Mesendoderm (in vitro differentiated cells): ENCODE data around the gene SAMD4A.

Experiments used
- DNase-seq: peaks from one replicate; pipeline ENCODE4 v3.0.0; 2013
- H2AK5ac ChIP-seq: 2 replicates; pipeline ENCODE4 v1.6.1; 2013; ENCODE audit warnings: low read length, inconsistent platforms
- H2BK120ac ChIP-seq: 2 replicates; pipeline ENCODE4 v1.6.1; 2013; ENCODE audit warnings: low read depth, mild to moderate bottlenecking, low read length, moderate library complexity, mixed read lengths
- H2BK15ac ChIP-seq: replicated peaks from 2 replicates; pipeline ENCODE4 v1.6.1; 2013; ENCODE audit warnings: low read depth, mild to moderate bottlenecking, moderate library complexity
- H2BK5ac ChIP-seq: 2 replicates; pipeline ENCODE4 v1.6.1; 2013; ENCODE audit warnings: low read length, inconsistent platforms
- H3K18ac ChIP-seq: 2 replicates; pipeline ENCODE4 v1.6.1; 2013; ENCODE audit warnings: mild to moderate bottlenecking, low read length, mixed read lengths
- H3K23ac ChIP-seq: one replicate; pipeline ENCODE4 v1.6.1; 2013; ENCODE audit warnings: low read length
- H3K27ac ChIP-seq: 2 replicates; pipeline ENCODE4 v1.5.1; 2013; ENCODE audit warnings: low read depth, mild to moderate bottlenecking, inconsistent platforms, low read length, moderate library complexity
- H3K27me3 ChIP-seq: 2 replicates; pipeline ENCODE4 v1.6.1; 2013; ENCODE audit warnings: low read length, control low read depth, mild to moderate bottlenecking, inconsistent platforms; ENCODE audit not compliant: insufficient read depth, poor library complexity
- H3K36me3 ChIP-seq: 2 replicates; pipeline ENCODE4 v1.6.1; 2013; ENCODE audit warnings: low read length, inconsistent platforms; ENCODE audit not compliant: control insufficient read depth, insufficient read depth
- H3K4ac ChIP-seq: one replicate; pipeline ENCODE4 v1.6.1; 2013; ENCODE audit warnings: low read depth, mild to moderate bottlenecking, low read length, moderate library complexity
- H3K4me1 ChIP-seq: 2 replicates; pipeline ENCODE4 v1.6.1; 2013; ENCODE audit warnings: low read depth, low read length, inconsistent platforms; ENCODE audit not compliant: control insufficient read depth
- H3K4me2 ChIP-seq: 2 replicates; pipeline ENCODE4 v1.6.1; 2013; ENCODE audit warnings: low read length
- H3K4me3 ChIP-seq: 2 replicates; pipeline ENCODE4 v1.5.1; 2013; ENCODE audit warnings: mild to moderate bottlenecking, low read length
- H3K56ac ChIP-seq: one replicate; pipeline ENCODE4 v1.6.1; 2013; ENCODE audit warnings: low read length
- H3K79me1 ChIP-seq: 2 replicates; pipeline ENCODE4 v1.6.1; 2013; ENCODE audit warnings: low read length, inconsistent platforms
- H3K79me2 ChIP-seq: 2 replicates; pipeline ENCODE4 v1.6.1; 2013; ENCODE audit warnings: mild to moderate bottlenecking, low read length; ENCODE audit not compliant: control insufficient read depth, insufficient read depth
- H3K9ac ChIP-seq: 2 replicates; pipeline ENCODE4 v1.6.1; 2013; ENCODE audit warnings: low read length, inconsistent platforms
- H4K5ac ChIP-seq: one replicate; pipeline ENCODE4 v1.6.1; 2013; ENCODE audit warnings: low read length
- H4K8ac ChIP-seq: one replicate; pipeline ENCODE4 v1.6.1; 2013; ENCODE audit warnings: low read depth, mild to moderate bottlenecking, control low read depth, low read length, moderate library complexity
- WGBS: extraction: QIAGEN DNeasy Blood & Tissue Kit; methylation state at CpG from one replicate; pipeline ENCODE4 v1.1.7; 2013; ENCODE audit warnings: low lambda C conversion rate, missing lambda C conversion rate; ENCODE audit not compliant: insufficient coverage; ENCODE audit errors: extremely low coverage; 5-methylcytosine and 5-hydroxymethylcytosine counted together

Gene SAMD4A

GRCh38 chr14:54739514-54739913 is 172.6 kb downstream of the SAMD4A start:
- H3K4me3 ChIP-seq, result no peak overlapping the region
- no peaks in the 10 kb centered on the region for H3K79me2 ChIP-seq
- H3K36me3 ChIP-seq, result no peaks in the 10 kb centered on the region
- H4K8ac ChIP-seq, result no peak overlapping the region
- no peak overlapping the region for H3K23ac ChIP-seq
- no peak overlapping the region for H3K9ac ChIP-seq
- no peak overlapping the region for H4K5ac ChIP-seq
- no peak overlapping the region for H3K4me2 ChIP-seq
- no peaks in the 10 kb centered on the region for H3K79me1 ChIP-seq
- no peak overlapping the region for H3K4ac ChIP-seq
- no peak overlapping the region for H3K27ac ChIP-seq
- no peak overlapping the region for H2AK5ac ChIP-seq
- no peak overlapping the region for H2BK15ac ChIP-seq
- no peak overlapping the region for H2BK5ac ChIP-seq
- no peak overlapping the region for H3K56ac ChIP-seq
- no peak overlapping the region for H2BK120ac ChIP-seq
- H3K27me3 ChIP-seq, result no peaks in the 10 kb centered on the region
- no peak overlapping the region for H3K18ac ChIP-seq
- WGBS, result no CpG with 5 or more reads among the region's 7 CpGs
- H3K4me1 ChIP-seq, result no peaks in the 10 kb centered on the region
- no peak for DNase-seq

GRCh38 chr14:54742492-54743350 is 175.8 kb downstream of the SAMD4A start:
- H3K9ac ChIP-seq, result no peak overlapping the region
- WGBS, result no CpG with 5 or more reads among the region's 5 CpGs
- no peak overlapping the region for H2BK120ac ChIP-seq
- H4K5ac ChIP-seq, result no peak overlapping the region
- H3K4ac ChIP-seq, result no peak overlapping the region
- H3K27me3 ChIP-seq, result no peaks in the 10 kb centered on the region
- H3K79me2 ChIP-seq, result no peaks in the 10 kb centered on the region
- H2BK15ac ChIP-seq, result no peak overlapping the region
- no peak overlapping the region for H2AK5ac ChIP-seq
- no peak overlapping the region for H3K18ac ChIP-seq
- no peak overlapping the region for H3K27ac ChIP-seq
- H3K56ac ChIP-seq, result no peak overlapping the region
- no peak for DNase-seq
- no peak overlapping the region for H3K23ac ChIP-seq
- no peak overlapping the region for H4K8ac ChIP-seq
- H3K79me1 ChIP-seq, result peaks cover 2% of the 10 kb centered on the region
- H3K4me1 ChIP-seq, result no peaks in the 10 kb centered on the region
- no peak overlapping the region for H3K4me3 ChIP-seq
- H3K36me3 ChIP-seq, result no peaks in the 10 kb centered on the region
- H2BK5ac ChIP-seq, result no peak overlapping the region
- no peak overlapping the region for H3K4me2 ChIP-seq

DNA sequence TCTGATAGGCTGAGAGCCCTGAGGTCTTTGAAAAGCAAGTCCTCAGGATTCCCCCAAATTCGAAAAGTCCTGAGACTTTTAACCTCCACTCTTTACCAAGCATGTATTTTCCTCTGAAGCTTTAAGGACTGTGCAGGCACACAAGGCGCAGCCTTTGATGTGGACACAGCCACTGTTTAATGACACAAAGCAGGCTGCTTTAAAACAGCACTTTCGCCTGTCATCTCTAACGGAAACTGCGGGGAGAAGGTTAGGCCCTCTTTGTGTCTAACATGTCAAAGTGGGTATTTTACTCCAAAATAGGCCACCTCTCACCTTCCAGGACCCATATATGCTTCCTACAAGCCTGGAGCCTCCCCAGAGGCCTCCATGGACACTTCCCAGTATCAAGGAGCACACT is 176.5 kb downstream of the SAMD4A start:
- Histone ChIP-seq H3K18ac (no peak overlapping the region), H2AK5ac (no peak overlapping the region), H3K4me1 (no peaks in the 10 kb centered on the region), H3K4me3 (no peak overlapping the region), H4K5ac (no peak overlapping the region), H3K36me3 (no peaks in the 10 kb centered on the region), H2BK120ac (no peak overlapping the region), H3K4me2 (no peak overlapping the region), H3K27ac (no peak overlapping the region), H4K8ac (no peak overlapping the region), H2BK15ac (no peak overlapping the region), H2BK5ac (no peak overlapping the region), H3K56ac (no peak overlapping the region), H3K79me1 (peaks cover 2% of the 10 kb centered on the region), H3K27me3 (no peaks in the 10 kb centered on the region), H3K4ac (no peak overlapping the region), H3K79me2 (no peaks in the 10 kb centered on the region), H3K9ac (no peak overlapping the region), H3K23ac (no peak overlapping the region)
- DNase-seq, result no peak
- WGBS, result no CpG with 5 or more reads among the region's 5 CpGs

- no peaks in the 10 kb centered on the region for H3K79me2 ChIP-seq
- H3K79me1 ChIP-seq, result peaks cover 2% of the 10 kb centered on the region
- H3K23ac ChIP-seq, result no peak overlapping the region
- no peak overlapping the region for H2BK120ac ChIP-seq
- no peak overlapping the region for H2BK15ac ChIP-seq
- no peak overlapping the region for H3K4me2 ChIP-seq
- H3K56ac ChIP-seq, result no peak overlapping the region
- no peaks in the 10 kb centered on the region for H3K4me1 ChIP-seq
- no peak overlapping the region for H2AK5ac ChIP-seq
- no peak overlapping the region for H3K4ac ChIP-seq
- no CpG with 5 or more reads among the region's 3 CpGs for WGBS
- H3K18ac ChIP-seq, result no peak overlapping the region
- H3K27me3 ChIP-seq, result no peaks in the 10 kb centered on the region
- no peak for DNase-seq
- H2BK5ac ChIP-seq, result no peak overlapping the region
- no peak overlapping the region for H4K8ac ChIP-seq
- no peak overlapping the region for H3K4me3 ChIP-seq
- H3K36me3 ChIP-seq, result no peaks in the 10 kb centered on the region
- H3K27ac ChIP-seq, result no peak overlapping the region
- no peak overlapping the region for H4K5ac ChIP-seq
- no peak overlapping the region for H3K9ac ChIP-seq
Observed at GRCh38 chr14:54746019-54746418, 179.1 kb downstream of the SAMD4A start.

GRCh38 chr14:54747616-54748015 is 180.7 kb downstream of the SAMD4A start:
- Histone ChIP-seq H3K79me1 (peaks cover 2% of the 10 kb centered on the region), H4K8ac (no peak overlapping the region), H4K5ac (no peak overlapping the region), H3K56ac (no peak overlapping the region), H2BK120ac (no peak overlapping the region), H3K4me2 (no peak overlapping the region), H3K23ac (no peak overlapping the region), H3K79me2 (no peaks in the 10 kb centered on the region), H3K27me3 (no peaks in the 10 kb centered on the region), H3K4me1 (no peaks in the 10 kb centered on the region), H3K4me3 (no peak overlapping the region), H3K36me3 (no peaks in the 10 kb centered on the region), H3K27ac (no peak overlapping the region), H2AK5ac (no peak overlapping the region), H3K4ac (no peak overlapping the region), H3K9ac (no peak overlapping the region), H2BK5ac (no peak overlapping the region), H3K18ac (no peak overlapping the region), H2BK15ac (no peak overlapping the region)
- WGBS, result no CpG with 5 or more reads among the region's 1 CpG
- DNase-seq, result no peak

DNA sequence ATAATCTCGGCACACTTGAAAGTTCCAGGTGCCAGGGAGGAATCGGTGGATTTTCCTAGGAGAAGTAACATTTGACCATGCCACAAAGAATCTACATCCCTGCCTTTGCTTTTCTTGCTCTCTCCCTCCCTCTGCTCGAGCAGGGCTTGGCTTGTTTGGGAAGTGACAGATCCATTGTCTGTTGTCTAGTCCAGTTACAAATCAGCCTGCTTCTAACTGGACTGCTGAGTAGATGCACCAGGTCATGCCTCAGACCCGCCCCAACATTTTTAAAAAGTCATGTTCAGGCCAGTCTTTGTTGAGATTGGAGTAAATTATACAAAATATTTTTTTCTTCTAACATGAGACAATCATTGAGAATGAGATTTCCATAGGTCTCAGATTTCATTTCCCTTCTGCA is 182.3 kb downstream of the SAMD4A start:
- Histone ChIP-seq H3K79me2 (no peaks in the 10 kb centered on the region), H2BK5ac (no peak overlapping the region)

More for the DNA sequence above, 182.3 kb downstream of the SAMD4A start:
- Histone ChIP-seq H3K23ac (no peak overlapping the region), H3K36me3 (no peaks in the 10 kb centered on the region), H3K27ac (no peak overlapping the region), H3K4me3 (no peak overlapping the region), H3K27me3 (no peaks in the 10 kb centered on the region), H3K56ac (no peak overlapping the region), H4K8ac (no peak overlapping the region), H3K4ac (no peak overlapping the region), H3K4me1 (no peaks in the 10 kb centered on the region), H3K79me1 (peaks cover 2% of the 10 kb centered on the region), H2BK15ac (no peak overlapping the region), H4K5ac (no peak overlapping the region), H2BK120ac (no peak overlapping the region), H3K9ac (no peak overlapping the region), H3K18ac (no peak overlapping the region), H3K4me2 (no peak overlapping the region), H2AK5ac (no peak overlapping the region)
- WGBS, result no CpG with 5 or more reads among the region's 4 CpGs
- DNase-seq, result no peak
